HG02763 (cell line): ENCODE data around the gene SPATS2L.
A peak's percentile ranks its signal among the peaks of the same experiment; 100 is the strongest.

Experiments used
- ATAC-seq: cut with Tn5 transposase; IDR thresholded peaks from one replicate; pipeline ENCODE4 v1.9.1; 2021; ENCODE audit warnings: mild to moderate bottlenecking, moderate library complexity; ENCODE audit not compliant: unreplicated experiment

SPATS2L gene

DNA sequence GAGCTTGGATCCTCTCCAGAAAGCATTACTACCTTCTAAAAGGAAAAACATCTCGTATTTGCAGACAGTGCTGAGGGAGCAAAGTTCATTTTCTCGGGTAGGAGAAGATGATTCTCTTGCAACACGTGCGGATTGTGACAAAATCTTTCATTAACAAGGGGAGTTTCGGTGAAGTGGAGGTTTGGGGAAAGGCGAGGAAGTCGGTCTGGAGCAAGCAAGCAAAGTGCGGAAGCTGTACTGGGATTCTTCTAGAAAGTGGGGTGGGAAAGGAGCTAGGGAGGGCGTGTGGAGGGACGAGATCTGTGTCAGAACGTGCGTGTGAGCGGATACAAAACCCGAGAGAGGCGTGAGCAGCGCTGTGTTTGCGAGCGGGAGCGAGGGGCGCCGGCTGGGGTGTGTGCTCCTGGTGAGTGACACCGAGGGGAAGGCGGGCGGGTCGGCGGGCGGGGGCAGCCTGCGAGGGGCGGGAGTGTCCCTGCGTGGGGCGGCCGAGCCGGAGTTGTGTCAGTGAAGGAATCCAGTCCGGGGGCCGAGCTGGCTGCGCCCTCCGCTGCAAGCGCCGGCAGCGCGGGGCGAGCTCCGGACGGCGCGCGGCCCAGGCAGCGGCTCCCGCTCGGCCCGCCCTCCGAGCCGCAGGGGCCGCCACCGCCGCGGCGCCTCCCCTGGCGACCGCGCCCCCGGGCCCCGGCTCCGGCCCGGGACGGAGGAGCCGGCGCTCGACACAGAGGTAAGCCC, at the start of gene SPATS2L:
Gene SPATS2L, plus strand, starts transcription at position 498 of the 735 bp plus-strand sequence. CDS start 82,552 bp downstream, outside the sequence.
- ATAC-seq = peak; percentile 55

- no peak for ATAC-seq
Measured at GRCh38 chr2:200257570-200257969, 48.9 kb upstream of the SPATS2L start.

DNA sequence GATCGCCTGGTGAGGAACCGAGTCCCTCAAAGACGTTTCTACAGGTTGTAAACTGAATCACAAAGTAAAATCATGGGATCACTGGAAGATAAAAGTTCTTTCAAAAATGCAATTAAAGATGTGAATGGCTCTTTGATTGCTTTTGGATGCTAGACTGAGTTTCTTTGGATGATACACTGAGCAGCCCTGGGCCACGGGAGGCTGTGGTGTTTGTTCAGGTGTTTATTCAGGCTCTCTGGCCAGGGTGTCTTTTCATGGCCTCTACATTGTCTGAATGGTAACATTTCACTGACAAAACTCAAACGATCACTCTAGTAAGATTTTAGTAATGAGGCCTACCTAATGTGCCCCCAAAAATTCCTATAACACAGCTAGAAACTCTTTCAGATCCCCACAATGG, 48.4 kb upstream of the SPATS2L start:
- no peak for ATAC-seq

GRCh38 chr2:200258881-200259576, 47.5 kb upstream of the SPATS2L start:
- ATAC-seq = no peak

DNA sequence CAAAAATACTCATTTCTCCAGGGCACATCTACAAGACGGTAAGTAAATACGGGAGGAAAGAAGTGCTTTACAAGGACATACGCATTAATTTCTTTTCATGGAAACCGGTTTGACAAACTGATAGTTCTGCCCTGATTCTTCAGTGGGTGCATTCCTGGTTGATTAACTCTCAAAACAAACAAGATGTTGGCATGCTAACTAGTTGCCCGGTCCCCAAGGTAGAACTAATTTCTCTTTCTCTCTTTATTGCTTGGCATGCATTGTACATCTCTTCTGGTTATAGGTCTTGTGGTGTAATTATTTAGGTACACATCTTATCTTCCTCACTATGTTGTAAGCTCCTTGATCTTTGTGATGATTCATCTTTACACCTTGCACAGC, 46.9 kb upstream of the SPATS2L start:
- no peak for ATAC-seq

DNA sequence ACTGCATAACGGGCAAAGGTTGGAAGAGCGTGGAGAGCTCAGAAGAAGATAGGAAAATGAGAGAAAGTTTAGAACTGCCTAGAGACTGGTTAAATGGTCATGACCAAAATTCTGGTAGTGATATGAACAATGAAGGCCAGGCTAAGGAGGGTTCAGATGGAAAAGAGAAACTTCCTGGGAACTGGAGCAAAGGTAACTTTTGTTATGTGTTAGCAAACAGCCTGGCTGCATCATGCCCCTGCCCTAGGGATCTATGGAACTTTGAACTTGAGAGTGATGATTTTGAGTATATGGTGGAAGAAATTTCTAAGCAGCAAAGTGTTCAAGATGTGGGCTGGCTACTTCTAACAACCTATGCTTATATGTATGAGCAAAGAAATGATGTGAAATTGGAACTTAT, 44.4 kb upstream of the SPATS2L start:
- no peak for ATAC-seq

- no peak for ATAC-seq
Measured at GRCh38 chr2:200263279-200263678, 43.2 kb upstream of the SPATS2L start.

- ATAC-seq = no peak
Measured at GRCh38 chr2:200264631-200265030, 41.9 kb upstream of the SPATS2L start.

DNA sequence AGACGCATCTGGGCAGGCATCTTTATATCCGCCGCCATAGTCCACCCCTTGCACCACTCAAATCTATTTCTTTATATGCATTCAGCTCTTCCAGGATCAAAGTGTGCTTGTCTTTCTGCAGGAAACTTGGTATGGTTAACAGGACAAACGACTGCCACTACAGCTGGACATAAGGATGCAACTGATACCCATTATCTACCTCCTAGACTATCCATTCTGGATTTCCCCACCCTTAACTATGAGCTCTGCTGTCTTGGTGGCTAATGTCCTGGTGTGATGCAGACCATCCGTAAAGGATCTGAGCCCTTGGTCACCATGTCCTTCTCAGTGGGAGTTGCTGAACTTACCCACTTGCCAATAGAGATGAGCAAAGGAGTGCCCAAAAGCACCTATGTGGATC, 40.1 kb upstream of the SPATS2L start:
- ATAC-seq = no peak

GRCh38 chr2:200267350-200267749, 39.1 kb upstream of the SPATS2L start:
- ATAC-seq = no peak

DNA sequence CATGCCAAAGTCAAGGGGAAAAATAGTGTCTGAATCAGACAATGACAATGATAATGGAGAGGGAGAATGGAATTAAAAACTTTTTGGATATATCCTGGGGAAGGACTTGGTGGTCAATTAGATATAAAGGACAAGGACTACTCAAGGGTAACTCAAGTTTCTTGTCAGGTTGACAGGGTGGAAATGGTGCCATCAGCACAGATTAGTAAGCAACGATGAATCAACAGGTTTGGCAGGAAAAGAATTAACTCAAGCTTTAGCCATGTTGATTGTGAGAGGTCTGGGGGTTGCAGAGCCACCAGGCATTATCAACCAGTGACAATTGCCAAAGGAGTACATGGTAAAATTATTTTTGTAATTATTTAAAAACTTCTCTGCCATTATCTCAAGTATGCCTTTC, 35.8 kb upstream of the SPATS2L start:
- ATAC-seq = no peak

DNA sequence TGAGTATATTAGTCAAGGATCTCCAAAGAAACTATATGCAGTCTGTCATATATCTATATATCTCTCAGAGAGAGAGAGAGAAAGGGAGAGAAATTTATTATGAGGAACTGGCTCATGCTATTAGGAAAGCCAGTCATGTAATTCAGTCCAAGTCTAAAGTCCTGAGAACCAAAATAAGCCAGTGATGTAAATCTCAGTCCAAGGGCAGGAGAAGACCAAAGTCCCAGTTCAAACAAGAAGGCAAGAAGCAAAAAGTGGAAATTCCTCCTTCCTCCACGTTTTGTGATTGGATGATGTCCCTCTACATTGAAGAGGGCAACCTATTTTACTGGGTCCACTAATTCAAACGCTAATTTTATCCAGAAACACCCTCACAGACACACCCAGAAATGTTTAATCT, 34.2 kb upstream of the SPATS2L start:
- ATAC-seq = no peak

- no peak for ATAC-seq
Measured at GRCh38 chr2:200274116-200275075, 32.1 kb upstream of the SPATS2L start.

- ATAC-seq = no peak
Measured at GRCh38 chr2:200275295-200276013, 31.0 kb upstream of the SPATS2L start.

DNA sequence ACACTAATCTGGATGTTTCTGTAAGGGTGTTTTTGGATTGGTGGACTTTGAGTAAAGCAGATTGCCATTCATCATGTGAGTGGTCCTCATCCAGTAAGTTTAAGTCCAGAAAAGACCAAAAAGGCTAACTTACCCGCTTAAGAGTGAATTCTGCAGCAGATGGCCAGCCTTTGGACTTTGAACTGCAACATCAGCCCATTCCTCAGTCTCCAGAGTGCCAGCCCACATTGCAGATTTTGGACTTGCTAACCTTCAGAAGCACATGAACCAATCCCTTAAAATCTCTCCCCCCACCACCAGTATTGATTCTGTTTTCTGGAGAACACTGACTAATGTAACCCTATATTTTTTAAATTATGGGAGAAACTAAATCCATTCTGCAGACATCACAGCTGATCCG, 30.0 kb upstream of the SPATS2L start:
- ATAC-seq = no peak

- ATAC-seq = no peak
Measured at GRCh38 chr2:200278694-200279316, 27.7 kb upstream of the SPATS2L start.

DNA sequence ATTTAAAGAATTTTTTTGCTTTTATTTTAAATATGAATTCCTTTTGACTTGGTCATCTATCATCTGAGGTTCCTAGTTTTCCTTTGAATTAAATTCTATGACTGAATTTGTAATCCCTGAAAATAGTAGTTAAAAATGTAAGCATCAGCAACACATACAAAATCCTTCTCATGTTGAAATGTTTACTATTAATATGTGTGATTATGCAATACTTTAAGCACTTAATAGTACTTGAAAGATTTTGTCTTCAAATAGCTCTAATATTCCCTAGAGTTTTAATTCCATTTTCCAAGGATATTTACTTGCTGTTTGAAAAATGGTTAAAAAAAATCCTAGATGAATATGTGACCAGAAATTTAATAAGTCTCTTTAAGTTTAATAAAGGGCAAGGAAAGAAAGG, 26.6 kb upstream of the SPATS2L start:
- no peak for ATAC-seq

GRCh38 chr2:200286578-200286977, 19.9 kb upstream of the SPATS2L start:
- no peak for ATAC-seq

- ATAC-seq = no peak
Measured at GRCh38 chr2:200288670-200289429, 17.6 kb upstream of the SPATS2L start.

DNA sequence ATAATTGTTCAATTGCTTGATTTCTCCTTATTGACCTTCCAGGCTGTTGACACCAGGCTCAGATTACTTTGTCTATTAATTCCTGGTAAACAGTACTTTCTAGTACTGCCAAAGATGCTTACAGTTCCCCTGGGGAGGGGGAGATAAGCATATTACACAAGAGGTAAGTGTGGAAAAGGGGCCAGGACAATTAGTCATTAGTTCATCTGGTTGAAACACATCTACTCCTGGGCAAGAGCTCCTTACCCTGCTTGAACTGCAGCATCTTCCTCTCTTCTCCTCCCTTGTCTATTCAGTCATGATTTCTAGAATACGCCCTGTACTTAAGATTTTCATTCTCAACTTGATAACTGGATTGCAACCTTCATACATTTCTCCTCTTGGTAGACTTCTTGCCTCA, 10.4 kb upstream of the SPATS2L start:
- no peak for ATAC-seq
